Measurements from ENCODE around the gene EIF4G1. TPM values are rescaled to one million over a fixed set of nuclear protein-coding genes. Genes with fewer than 3 reads are reported as not detected.
A peak's percentile ranks its signal among the peaks of the same experiment; 100 is the strongest.

The EIF4G1 gene
- total and polyA plus RNA-seq, 4 donors = 132 to 187 (median 163) TPM

- 75% methylated on average over 13 of the region's 18 CpGs for WGBS (ENCODE audit: insufficient coverage)
- Histone ChIP-seq H3K9me3 (ENCODE audit: control insufficient read depth, insufficient read depth, low read length) (no peaks in the 10 kb centered on the region), H3K4me3 (ENCODE audit: low read depth, low read length) (no peak overlapping the region), H3K27ac (ENCODE audit: low read depth, low read length) (no peak overlapping the region), H3K4me1 (ENCODE audit: control insufficient read depth, insufficient read depth, low read length) (peaks cover 28% of the 10 kb centered on the region), H3K36me3 (ENCODE audit: control insufficient read depth, insufficient read depth, low read length) (peaks cover 81% of the 10 kb centered on the region), H3K27me3 (ENCODE audit: control insufficient read depth, insufficient read depth, low read length) (no peaks in the 10 kb centered on the region)
- no peak for DNase-seq (ENCODE audit: low read depth in 4 of 6, low spot score in 6 of 6)
Measured at GRCh38 chr3:184354121-184354728, 39.8 kb downstream of the EIF4G1 start.

DNA sequence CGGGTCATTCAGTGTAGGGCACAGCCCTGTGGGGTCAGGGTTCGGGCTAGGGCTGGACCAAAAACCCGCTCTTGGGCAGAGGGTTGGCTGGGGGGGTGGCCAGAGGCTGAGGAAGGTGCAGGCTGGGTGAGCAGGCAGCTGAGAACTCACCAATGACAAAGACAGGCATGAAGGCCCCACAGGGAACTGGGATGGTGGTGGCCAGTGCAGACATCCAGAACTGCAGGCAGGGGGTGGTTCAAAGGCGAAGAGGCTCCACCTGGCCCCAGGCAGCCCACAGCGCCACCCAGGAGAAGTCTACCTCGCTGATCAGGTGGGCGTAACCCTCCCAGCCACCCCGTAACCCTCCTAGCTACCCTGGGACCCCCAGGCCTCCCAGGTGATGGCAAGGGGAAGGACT, 40.3 kb downstream of the EIF4G1 start:
- Histone ChIP-seq H3K4me3 (ENCODE audit: low read depth, low read length) (no peak overlapping the region), H3K9me3 (ENCODE audit: control insufficient read depth, insufficient read depth, low read length) (no peaks in the 10 kb centered on the region), H3K36me3 (ENCODE audit: control insufficient read depth, insufficient read depth, low read length) (peaks cover 84% of the 10 kb centered on the region), H3K27me3 (ENCODE audit: control insufficient read depth, insufficient read depth, low read length) (no peaks in the 10 kb centered on the region), H3K27ac (ENCODE audit: low read depth, low read length) (no peak overlapping the region), H3K4me1 (ENCODE audit: control insufficient read depth, insufficient read depth, low read length) (peaks cover 34% of the 10 kb centered on the region)
- WGBS (ENCODE audit: insufficient coverage) = 73% methylated on average over 4 of the region's 8 CpGs
- DNase-seq (ENCODE audit: low read depth in 4 of 6, low spot score in 6 of 6) = no peak

DNA sequence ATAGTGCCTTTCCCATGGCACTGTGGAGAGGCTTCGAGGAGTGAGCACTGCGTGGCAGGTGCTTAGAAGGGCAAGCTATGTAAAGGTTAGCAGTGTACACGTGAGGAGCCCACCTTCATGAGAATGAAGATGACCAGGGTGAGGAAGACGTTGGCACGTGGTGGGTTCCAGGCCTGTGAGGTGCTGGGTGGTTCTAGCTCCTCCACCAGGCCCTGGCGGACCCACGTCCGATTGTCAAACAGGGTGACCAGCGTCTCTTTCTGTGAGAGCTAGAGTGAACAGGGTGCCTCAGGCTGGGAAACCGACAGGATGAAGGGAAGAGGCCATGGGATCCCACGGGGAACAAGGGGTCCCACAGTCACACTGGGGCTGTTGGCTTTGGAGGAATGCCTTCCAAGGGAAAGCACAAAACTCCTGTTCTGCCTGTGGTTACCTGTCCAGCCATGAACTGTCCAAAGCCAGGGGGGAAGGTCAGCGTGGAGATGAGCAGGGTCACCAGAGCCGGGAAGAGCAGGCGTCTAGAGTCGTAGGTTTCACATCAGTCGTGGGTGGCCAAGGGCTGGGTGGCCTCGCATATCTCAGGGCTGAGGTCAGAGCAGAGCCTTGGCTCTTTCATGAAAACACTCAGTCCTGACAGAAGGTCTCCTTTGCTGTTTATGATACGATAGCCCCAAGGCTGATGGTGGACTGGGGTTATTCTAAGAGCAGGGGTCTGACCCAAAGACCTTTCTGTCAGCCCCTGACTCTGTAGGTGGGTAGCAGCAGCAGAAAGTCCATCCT, 41.0 kb downstream of the EIF4G1 start:
- Histone ChIP-seq H3K27me3 (ENCODE audit: control insufficient read depth, insufficient read depth, low read length) (no peaks in the 10 kb centered on the region), H3K27ac (ENCODE audit: low read depth, low read length) (no peak overlapping the region), H3K4me3 (ENCODE audit: low read depth, low read length) (no peak overlapping the region), H3K4me1 (ENCODE audit: control insufficient read depth, insufficient read depth, low read length) (peaks cover 40% of the 10 kb centered on the region), H3K36me3 (ENCODE audit: control insufficient read depth, insufficient read depth, low read length) (peaks cover 84% of the 10 kb centered on the region), H3K9me3 (ENCODE audit: control insufficient read depth, insufficient read depth, low read length) (no peaks in the 10 kb centered on the region)
- WGBS (ENCODE audit: insufficient coverage) = 85% methylated on average over 17 of the region's 18 CpGs
- DNase-seq (ENCODE audit: low read depth in 4 of 6, low spot score in 6 of 6) = no peak

GRCh38 chr3:184357248-184358123, 43.1 kb downstream of the EIF4G1 start:
- Histone ChIP-seq H3K4me1 (ENCODE audit: control insufficient read depth, insufficient read depth, low read length) (peaks cover 41% of the 10 kb centered on the region), H3K9me3 (ENCODE audit: control insufficient read depth, insufficient read depth, low read length) (no peaks in the 10 kb centered on the region), H3K36me3 (ENCODE audit: control insufficient read depth, insufficient read depth, low read length) (peaks cover 68% of the 10 kb centered on the region), H3K27me3 (ENCODE audit: control insufficient read depth, insufficient read depth, low read length) (no peaks in the 10 kb centered on the region), H3K27ac (ENCODE audit: low read depth, low read length) (no peak overlapping the region), H3K4me3 (ENCODE audit: low read depth, low read length) (no peak overlapping the region)
- no peak for DNase-seq (ENCODE audit: low read depth in 4 of 6, low spot score in 6 of 6)
- WGBS (ENCODE audit: insufficient coverage) = 89% methylated on average over 16 of the region's 24 CpGs

DNA sequence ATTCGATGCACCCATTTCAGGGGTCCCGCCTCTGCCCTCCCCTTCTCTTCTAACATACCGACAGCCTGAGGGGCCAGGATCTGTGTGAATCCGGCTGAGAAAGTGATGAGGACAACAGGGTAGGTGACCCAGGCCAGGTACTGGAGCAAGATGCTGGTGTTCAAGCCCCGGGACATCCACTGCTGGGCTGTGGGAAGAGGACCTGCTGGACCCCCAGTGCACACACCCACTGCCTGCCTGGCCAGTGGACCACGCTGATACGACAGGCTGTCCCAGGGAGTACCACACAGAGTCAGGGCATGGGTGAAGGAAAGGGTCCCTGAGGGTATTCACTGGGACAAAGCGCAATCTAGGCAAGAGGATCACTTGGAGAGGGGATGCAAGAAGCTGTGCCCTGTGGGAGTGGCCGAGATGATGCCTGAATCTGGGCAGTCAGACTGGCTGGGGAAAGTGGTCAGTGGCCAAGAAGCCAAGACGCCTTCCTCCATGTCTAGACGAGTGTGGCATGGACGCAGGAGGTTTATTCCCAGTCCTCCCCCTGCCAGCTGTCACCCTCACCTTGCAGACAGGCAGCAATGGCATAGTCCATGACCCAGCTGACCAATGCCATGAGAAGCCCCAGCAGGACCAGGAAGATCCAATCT, 43.8 kb downstream of the EIF4G1 start:
- Histone ChIP-seq H3K27ac (ENCODE audit: low read depth, low read length) (no peak overlapping the region), H3K27me3 (ENCODE audit: control insufficient read depth, insufficient read depth, low read length) (no peaks in the 10 kb centered on the region), H3K36me3 (ENCODE audit: control insufficient read depth, insufficient read depth, low read length) (peaks cover 61% of the 10 kb centered on the region), H3K4me1 (ENCODE audit: control insufficient read depth, insufficient read depth, low read length) (peaks cover 39% of the 10 kb centered on the region), H3K4me3 (ENCODE audit: low read depth, low read length) (no peak overlapping the region), H3K9me3 (ENCODE audit: control insufficient read depth, insufficient read depth, low read length) (no peaks in the 10 kb centered on the region)
- no peak for DNase-seq (ENCODE audit: low read depth in 4 of 6, low spot score in 6 of 6)
- WGBS (ENCODE audit: insufficient coverage) = 98% methylated on average over 12 of the region's 12 CpGs

DNA sequence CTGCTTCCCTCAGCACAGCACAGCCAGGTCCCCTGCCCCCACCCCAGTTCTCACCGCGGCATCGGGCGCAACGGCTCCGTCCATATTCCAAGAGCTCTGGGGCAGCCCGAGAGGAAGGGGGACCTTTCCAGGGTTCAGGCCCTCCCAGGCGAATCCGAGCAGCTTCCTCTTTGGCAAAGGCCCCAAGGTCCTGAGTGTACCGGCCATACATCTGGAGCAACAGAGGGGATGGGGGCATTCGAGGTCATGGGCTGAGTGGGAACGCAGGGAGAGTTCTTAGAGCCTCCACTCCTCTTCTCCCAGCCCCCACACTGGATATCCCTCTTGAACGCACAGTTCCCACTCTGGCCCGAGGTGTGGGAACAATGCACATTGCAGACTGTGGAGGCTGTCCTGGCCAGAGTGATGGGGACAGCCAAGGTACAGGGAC, 44.5 kb downstream of the EIF4G1 start:
- Histone ChIP-seq H3K27ac (ENCODE audit: low read depth, low read length) (no peak overlapping the region), H3K4me1 (ENCODE audit: control insufficient read depth, insufficient read depth, low read length) (peaks cover 44% of the 10 kb centered on the region), H3K27me3 (ENCODE audit: control insufficient read depth, insufficient read depth, low read length) (no peaks in the 10 kb centered on the region), H3K36me3 (ENCODE audit: control insufficient read depth, insufficient read depth, low read length) (peaks cover 57% of the 10 kb centered on the region), H3K9me3 (ENCODE audit: control insufficient read depth, insufficient read depth, low read length) (no peaks in the 10 kb centered on the region), H3K4me3 (ENCODE audit: low read depth, low read length) (no peak overlapping the region)
- 63% methylated on average over 10 of the region's 14 CpGs for WGBS (ENCODE audit: insufficient coverage)
- no peak for DNase-seq (ENCODE audit: low read depth in 4 of 6, low spot score in 6 of 6)

GRCh38 chr3:184359610-184360009, 45.2 kb downstream of the EIF4G1 start:
- no peaks in the 10 kb centered on the region for H3K9me3 ChIP-seq (ENCODE audit: control insufficient read depth, insufficient read depth, low read length)
- peak in 2 of 6 donors; percentile 41 to 51 for DNase-seq (ENCODE audit: low read depth in 4 of 6, low spot score in 6 of 6)
- H3K27me3 ChIP-seq (ENCODE audit: control insufficient read depth, insufficient read depth, low read length) = no peaks in the 10 kb centered on the region
- H3K4me1 ChIP-seq (ENCODE audit: control insufficient read depth, insufficient read depth, low read length) = peaks cover 46% of the 10 kb centered on the region
- peaks cover 52% of the 10 kb centered on the region for H3K36me3 ChIP-seq (ENCODE audit: control insufficient read depth, insufficient read depth, low read length)
- 9% methylated on average over 8 of the region's 9 CpGs for WGBS (ENCODE audit: insufficient coverage)
- no peak overlapping the region for H3K4me3 ChIP-seq (ENCODE audit: low read depth, low read length)
- H3K27ac ChIP-seq (ENCODE audit: low read depth, low read length) = no peak overlapping the region

- H3K4me3 ChIP-seq (ENCODE audit: low read depth, low read length) = peak overlapping the region; percentile 83
- WGBS (ENCODE audit: insufficient coverage) = 16% methylated on average over 8 of the region's 12 CpGs
Measured at GRCh38 chr3:184360070-184360928, 45.9 kb downstream of the EIF4G1 start.

More at GRCh38 chr3:184360070-184360928, 45.9 kb downstream of the EIF4G1 start:
- Histone ChIP-seq H3K27me3 (ENCODE audit: control insufficient read depth, insufficient read depth, low read length) (no peaks in the 10 kb centered on the region), H3K4me1 (ENCODE audit: control insufficient read depth, insufficient read depth, low read length) (peaks cover 45% of the 10 kb centered on the region), H3K36me3 (ENCODE audit: control insufficient read depth, insufficient read depth, low read length) (peaks cover 48% of the 10 kb centered on the region), H3K9me3 (ENCODE audit: control insufficient read depth, insufficient read depth, low read length) (no peaks in the 10 kb centered on the region), H3K27ac (ENCODE audit: low read depth, low read length) (no peak overlapping the region)
- DNase-seq (ENCODE audit: low read depth in 4 of 6, low spot score in 6 of 6) = no peak

All from spinal cord (tissue), 10 donors.